ENCODE measurements around the gene TTC9B. TPM values are rescaled to one million over a fixed set of nuclear protein-coding genes. Genes with fewer than 3 reads are reported as not detected.

Gene TTC9B
- total and polyA plus RNA-seq, 2 experiments from 2014 or later = not detected

DNA sequence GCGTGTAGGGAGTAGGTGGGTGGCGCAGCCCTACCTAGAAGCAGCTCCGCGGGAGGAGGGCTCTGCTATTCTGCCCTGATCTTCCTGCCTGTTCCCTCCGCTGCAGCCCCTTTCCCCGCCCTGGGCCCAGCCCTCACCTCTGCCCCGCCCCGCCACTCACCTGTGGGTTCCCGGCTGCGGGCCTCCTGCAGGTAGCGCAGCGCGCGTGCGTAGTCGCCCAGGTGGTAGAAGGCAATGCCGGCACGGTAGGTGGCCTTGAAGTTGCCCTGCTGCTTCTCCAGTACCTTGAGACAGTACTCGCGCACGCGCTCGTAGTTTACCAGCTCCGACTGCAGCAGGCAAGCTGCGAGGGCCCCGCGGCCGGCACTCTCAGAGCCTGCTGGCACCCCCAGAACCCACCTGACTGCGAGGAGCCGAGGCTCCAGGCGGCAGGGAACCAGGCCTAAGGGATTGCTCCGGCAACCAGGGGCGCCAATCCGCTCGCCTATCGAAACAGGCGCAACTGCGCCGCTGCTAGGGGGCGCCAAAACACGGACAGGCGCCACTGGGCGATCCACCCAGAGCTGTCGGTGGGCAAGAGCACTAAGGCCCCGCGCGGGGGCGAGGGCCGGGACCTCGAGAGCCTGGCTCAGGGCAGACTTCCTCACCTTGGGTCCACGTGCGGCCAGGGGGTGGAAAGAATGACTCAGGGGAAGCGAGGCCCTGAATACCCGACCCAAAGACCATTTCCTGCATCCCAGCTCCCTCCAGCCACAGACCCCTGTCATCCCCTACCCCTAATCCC is 965 bp downstream of the TTC9B start:
- in situ Hi-C loops (cut with MboI) = no loop called here
- H3K79me2 ChIP-seq (ENCODE audit: insufficient read depth) = no peaks in the 10 kb centered on the region
- H3F3A ChIP-seq (ENCODE audit: insufficient read depth) = peaks cover 11% of the 10 kb centered on the region; the same call in 1 of the 2 replicates
- H2AFZ ChIP-seq = no peak overlapping the region
- H3K27me3 ChIP-seq (replicated peaks; ENCODE audit: insufficient read depth) = peaks cover 20% of the 10 kb centered on the region
- H3K27ac ChIP-seq = no peak overlapping the region
- H3K4me3 ChIP-seq = no peak overlapping the region
- no peak overlapping the region for H3K9ac ChIP-seq
- 13 to 16% methylated on average over 46 to 54 of the region's 54 CpGs for WGBS, 2 experiments (ENCODE audit: low coverage in 1 of 2, low lambda C conversion rate in 2 of 2, missing lambda C conversion rate in 2 of 2)
- H3K4me2 ChIP-seq (ENCODE audit: unreplicated experiment) = no peak overlapping the region
- no peaks in the 10 kb centered on the region for H3K9me2 ChIP-seq (ENCODE audit: insufficient read depth)
- H3K9me3 ChIP-seq (ENCODE audit: low read depth) = no peaks in the 10 kb centered on the region
- peak; percentile 21 for DNase-seq
- TF ChIP-seq EZH2 (IDR thresholded peaks at IDR 0.05; ENCODE audit: insufficient read depth, poor library complexity, severe bottlenecking) (no peak), EZH2phosphoT487 (IDR thresholded peaks at IDR 0.05; ENCODE audit: insufficient read depth, low read depth) (no peak)
- H4K20me1 ChIP-seq (ENCODE audit: insufficient read depth) = no peaks in the 10 kb centered on the region
- H3K4me1 ChIP-seq (ENCODE audit: insufficient read depth) = 0 out of 2 replicates have a peak, but pooled peaks cover 8% of the 10 kb centered on the region
- no peaks in the 10 kb centered on the region for H3K36me3 ChIP-seq (ENCODE audit: low read depth)

DNA sequence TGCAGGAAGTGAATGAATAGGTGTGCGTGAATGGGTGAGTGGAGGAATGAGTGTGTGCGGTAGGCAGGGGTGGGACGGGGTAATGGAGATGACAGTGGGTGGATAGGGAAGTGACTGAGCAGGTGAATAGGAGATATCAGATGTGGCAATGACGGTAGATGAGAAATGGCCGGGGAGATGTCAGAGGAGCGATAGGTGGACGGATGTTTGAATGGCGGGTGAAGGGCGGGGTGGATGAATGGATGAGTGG is 1.5 kb downstream of the TTC9B start:
- no peak for DNase-seq
- Histone ChIP-seq H3K9me3 (ENCODE audit: low read depth) (no peaks in the 10 kb centered on the region), H3K27me3 (replicated peaks; ENCODE audit: insufficient read depth) (peaks cover 20% of the 10 kb centered on the region), H3K9me2 (ENCODE audit: insufficient read depth) (no peaks in the 10 kb centered on the region), H2AFZ (no peak overlapping the region), H4K20me1 (ENCODE audit: insufficient read depth) (no peaks in the 10 kb centered on the region), H3K27ac (no peak overlapping the region), H3F3A (ENCODE audit: insufficient read depth) (peaks cover 11% of the 10 kb centered on the region; the same call in 1 of the 2 replicates), H3K79me2 (ENCODE audit: insufficient read depth) (no peaks in the 10 kb centered on the region), H3K4me1 (ENCODE audit: insufficient read depth) (0 out of 2 replicates have a peak, but pooled peaks cover 8% of the 10 kb centered on the region), H3K36me3 (ENCODE audit: low read depth) (no peaks in the 10 kb centered on the region), H3K9ac (no peak overlapping the region), H3K4me3 (no peak overlapping the region), H3K4me2 (ENCODE audit: unreplicated experiment) (no peak overlapping the region)
- in situ Hi-C loops (cut with MboI) = no loop called here
- peak; percentile 1 for TF ChIP-seq EZH2 (IDR thresholded peaks at IDR 0.05; ENCODE audit: insufficient read depth, poor library complexity, severe bottlenecking)
- TF ChIP-seq EZH2phosphoT487 (IDR thresholded peaks at IDR 0.05; ENCODE audit: insufficient read depth, low read depth) = no peak
- 26% methylated on average over 9 of the region's 9 CpGs for WGBS, 2 experiments (ENCODE audit: low coverage in 1 of 2, low lambda C conversion rate in 2 of 2, missing lambda C conversion rate in 2 of 2)

DNA sequence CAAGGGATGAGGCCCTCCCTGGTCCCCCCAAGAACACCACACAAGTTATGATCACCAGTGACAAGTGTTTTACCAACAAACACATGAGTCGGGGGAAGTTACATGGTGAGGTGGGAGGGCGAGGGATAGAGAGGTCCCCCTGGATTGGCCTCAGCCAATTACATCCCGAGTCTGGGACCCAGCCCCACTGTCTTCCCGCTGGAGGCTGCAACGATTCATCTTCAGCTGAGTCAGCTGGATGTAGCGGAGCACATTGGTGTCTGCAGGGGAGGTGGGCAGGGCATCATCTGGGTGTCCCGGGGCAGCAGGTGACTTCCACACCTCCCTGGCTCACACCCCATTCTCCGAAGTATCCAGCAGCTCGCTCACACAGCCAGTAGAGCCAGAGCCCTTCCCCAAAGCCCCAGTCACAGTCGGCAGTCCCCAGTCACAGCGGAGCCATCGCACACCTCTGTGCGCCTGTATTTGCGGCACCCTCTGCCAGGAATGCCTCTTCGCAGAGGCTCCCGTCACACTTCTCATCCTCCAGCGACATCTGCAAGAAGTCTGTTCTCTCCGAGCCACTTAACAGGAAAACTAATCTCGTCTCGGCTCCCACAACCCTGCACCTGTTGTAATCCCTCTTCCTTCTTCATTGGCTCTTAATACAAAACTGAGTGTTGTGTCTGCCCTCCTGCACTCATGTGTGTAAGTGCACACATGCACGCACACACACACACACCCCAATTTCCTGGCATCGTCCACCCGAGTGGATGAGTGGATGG is 2.0 kb downstream of the TTC9B start:
- WGBS, 2 experiments (ENCODE audit: low coverage in 1 of 2, low lambda C conversion rate in 2 of 2, missing lambda C conversion rate in 2 of 2) = 31 to 34% methylated on average over 23 of the region's 23 CpGs
- TF ChIP-seq EZH2 (IDR thresholded peaks at IDR 0.05; ENCODE audit: insufficient read depth, poor library complexity, severe bottlenecking) = no peak
- no peak for TF ChIP-seq EZH2phosphoT487 (IDR thresholded peaks at IDR 0.05; ENCODE audit: insufficient read depth, low read depth)
- no peak overlapping the region for H3K9ac ChIP-seq
- no peaks in the 10 kb centered on the region for H4K20me1 ChIP-seq (ENCODE audit: insufficient read depth)
- H3K9me2 ChIP-seq (ENCODE audit: insufficient read depth) = no peaks in the 10 kb centered on the region
- in situ Hi-C loops (cut with MboI) = no loop called here
- DNase-seq = no peak
- no peak overlapping the region for H3K4me2 ChIP-seq (ENCODE audit: unreplicated experiment)
- H3K4me1 ChIP-seq (ENCODE audit: insufficient read depth) = 0 out of 2 replicates have a peak, but pooled peaks cover 8% of the 10 kb centered on the region
- H3K36me3 ChIP-seq (ENCODE audit: low read depth) = no peaks in the 10 kb centered on the region
- H2AFZ ChIP-seq = no peak overlapping the region
- H3K79me2 ChIP-seq (ENCODE audit: insufficient read depth) = no peaks in the 10 kb centered on the region
- H3K4me3 ChIP-seq = no peak overlapping the region
- no peaks in the 10 kb centered on the region for H3K9me3 ChIP-seq (ENCODE audit: low read depth)
- H3K27ac ChIP-seq = no peak overlapping the region
- peaks cover 11% of the 10 kb centered on the region; the same call in 1 of the 2 replicates for H3F3A ChIP-seq (ENCODE audit: insufficient read depth)
- peaks cover 20% of the 10 kb centered on the region for H3K27me3 ChIP-seq (replicated peaks; ENCODE audit: insufficient read depth)

DNA sequence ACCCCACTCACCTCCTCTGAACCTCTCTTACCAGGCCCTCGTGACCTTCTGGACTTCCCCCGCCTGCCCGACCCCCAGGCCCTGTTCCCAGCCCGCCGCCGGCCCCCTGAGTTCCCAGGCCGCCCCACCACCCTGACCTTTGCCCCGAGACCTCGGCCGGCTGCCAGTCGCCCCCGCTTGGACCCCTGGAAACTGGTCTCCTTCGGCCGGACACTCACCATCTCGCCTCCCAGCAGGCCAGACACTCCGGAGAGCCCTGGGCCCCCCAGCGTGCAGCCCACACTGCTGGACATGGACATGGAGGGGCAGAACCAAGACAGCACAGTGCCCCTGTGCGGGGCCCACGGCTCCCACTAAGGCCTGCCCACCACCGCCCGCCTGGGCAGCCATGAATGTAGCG is 3.2 kb downstream of the TTC9B start:
- H4K20me1 ChIP-seq (ENCODE audit: insufficient read depth) = no peaks in the 10 kb centered on the region
- H3K9me2 ChIP-seq (ENCODE audit: insufficient read depth) = no peaks in the 10 kb centered on the region
- peaks cover 20% of the 10 kb centered on the region for H3K27me3 ChIP-seq (replicated peaks; ENCODE audit: insufficient read depth)
- H3K4me1 ChIP-seq (ENCODE audit: insufficient read depth) = 0 out of 2 replicates have a peak, but pooled peaks cover 7% of the 10 kb centered on the region
- no peaks in the 10 kb centered on the region; the same call in 1 of the 2 replicates for H3K36me3 ChIP-seq (ENCODE audit: low read depth)
- H3K9ac ChIP-seq = no peak overlapping the region
- H3K4me2 ChIP-seq (ENCODE audit: unreplicated experiment) = no peak overlapping the region
- DNase-seq = no peak
- 87 to 89% methylated on average over 12 to 20 of the region's 22 CpGs for WGBS, 2 experiments (ENCODE audit: low coverage in 1 of 2, low lambda C conversion rate in 2 of 2, missing lambda C conversion rate in 2 of 2)
- in situ Hi-C loops (cut with MboI) = no loop called here
- H3K4me3 ChIP-seq = no peak overlapping the region
- no peaks in the 10 kb centered on the region for H3K79me2 ChIP-seq (ENCODE audit: insufficient read depth)
- H2AFZ ChIP-seq = no peak overlapping the region
- H3K27ac ChIP-seq = no peak overlapping the region
- no peaks in the 10 kb centered on the region for H3K9me3 ChIP-seq (ENCODE audit: low read depth)
- no peak for TF ChIP-seq EZH2phosphoT487 (IDR thresholded peaks at IDR 0.05; ENCODE audit: insufficient read depth, low read depth)
- no peak for TF ChIP-seq EZH2 (IDR thresholded peaks at IDR 0.05; ENCODE audit: insufficient read depth, poor library complexity, severe bottlenecking)
- peaks cover 11% of the 10 kb centered on the region; the same call in 1 of the 2 replicates for H3F3A ChIP-seq (ENCODE audit: insufficient read depth)
